ENCODE results near the gene HTN3.
"Not testable (repeated sequence)": the region's sequence is repeated elsewhere in the genome, so short reads cannot be mapped to it uniquely, and the experiment has no call there.

The HTN3 gene

GRCh38 chr4:70028159-70028558 is at the start of gene HTN3:
Gene HTN3 (plus strand): TSS chr4:70028459. CDS start chr4:70030741, 2,282 bp downstream.
- not testable (repeated sequence) for H3K27ac ChIP-seq; H3K27me3 ChIP-seq; H3K9me3 ChIP-seq; H3K4me1 ChIP-seq (ENCODE audit: control insufficient read depth in 1 of 2, insufficient read depth in 1 of 2, low read depth in 1 of 2, low read length in 1 of 2); H3K4me3 ChIP-seq (ENCODE audit: low read depth in 1 of 2, low read length in 1 of 2); H3K36me3 ChIP-seq

- Histone ChIP-seq H3K27ac (no peak overlapping the region), H3K9me3 (no peaks in the 10 kb centered on the region), H3K4me1 (ENCODE audit: control insufficient read depth in 1 of 2, insufficient read depth in 1 of 2, low read depth in 1 of 2, low read length in 1 of 2) (no peaks in the 10 kb centered on the region), H3K27me3 (no peaks in the 10 kb centered on the region), H3K4me3 (ENCODE audit: low read depth in 1 of 2, low read length in 1 of 2) (no peak overlapping the region), H3K36me3 (no peaks in the 10 kb centered on the region)
- TF ChIP-seq CTCF (IDR thresholded peaks at IDR 0.05), result no peak
Observed at GRCh38 chr4:69984030-69984443, 44.2 kb upstream of the HTN3 start.

- Histone ChIP-seq H3K36me3 (no peaks in the 10 kb centered on the region), H3K4me3 (ENCODE audit: low read depth in 1 of 2, low read length in 1 of 2) (no peak overlapping the region), H3K9me3 (no peaks in the 10 kb centered on the region), H3K4me1 (ENCODE audit: control insufficient read depth in 1 of 2, insufficient read depth in 1 of 2, low read depth in 1 of 2, low read length in 1 of 2) (no peaks in the 10 kb centered on the region), H3K27ac (no peak overlapping the region), H3K27me3 (no peaks in the 10 kb centered on the region)
- TF ChIP-seq CTCF (IDR thresholded peaks at IDR 0.05), result no peak
Observed at GRCh38 chr4:69986663-69987062, 41.6 kb upstream of the HTN3 start.

- no peaks in the 10 kb centered on the region for H3K27me3 ChIP-seq
- H3K4me1 ChIP-seq (ENCODE audit: control insufficient read depth in 1 of 2, insufficient read depth in 1 of 2, low read depth in 1 of 2, low read length in 1 of 2), result no peaks in the 10 kb centered on the region
- no peak for TF ChIP-seq CTCF (IDR thresholded peaks at IDR 0.05)
- no peak overlapping the region for H3K27ac ChIP-seq
- no peaks in the 10 kb centered on the region for H3K36me3 ChIP-seq
- H3K4me3 ChIP-seq (ENCODE audit: low read depth in 1 of 2, low read length in 1 of 2), result no peak overlapping the region
- H3K9me3 ChIP-seq, result no peaks in the 10 kb centered on the region
Observed at GRCh38 chr4:69991016-69991415, 37.2 kb upstream of the HTN3 start.

GRCh38 chr4:69994782-69995181 is 33.5 kb upstream of the HTN3 start:
- H3K36me3 ChIP-seq, result no peaks in the 10 kb centered on the region
- no peak overlapping the region for H3K27ac ChIP-seq
- H3K4me3 ChIP-seq (ENCODE audit: low read depth in 1 of 2, low read length in 1 of 2), result no peak overlapping the region
- no peaks in the 10 kb centered on the region for H3K27me3 ChIP-seq
- no peaks in the 10 kb centered on the region for H3K4me1 ChIP-seq (ENCODE audit: control insufficient read depth in 1 of 2, insufficient read depth in 1 of 2, low read depth in 1 of 2, low read length in 1 of 2)
- H3K9me3 ChIP-seq, result no peaks in the 10 kb centered on the region
- no peak for TF ChIP-seq CTCF (IDR thresholded peaks at IDR 0.05)

GRCh38 chr4:69995526-69996016 is 32.7 kb upstream of the HTN3 start, which contains the start of gene STATH:
Gene STATH (plus strand): TSS chr4:69995966. CDS start chr4:69998438, 2,472 bp downstream.
- TF ChIP-seq CTCF (IDR thresholded peaks at IDR 0.05), result no peak
- no peaks in the 10 kb centered on the region for H3K9me3 ChIP-seq
- H3K27me3 ChIP-seq, result no peaks in the 10 kb centered on the region
- H3K4me3 ChIP-seq (ENCODE audit: low read depth in 1 of 2, low read length in 1 of 2), result no peak within 1 kb of the TSS
- no peak within 1 kb of the TSS for H3K27ac ChIP-seq
- H3K4me1 ChIP-seq (ENCODE audit: control insufficient read depth in 1 of 2, insufficient read depth in 1 of 2, low read depth in 1 of 2, low read length in 1 of 2), result no peaks in the 10 kb centered on the region
- H3K36me3 ChIP-seq, result no peaks in the 10 kb centered on the region

Data from neutrophil (primary cell).